ENCODE measurements around the gene BRSK2.

Gene BRSK2

DNA sequence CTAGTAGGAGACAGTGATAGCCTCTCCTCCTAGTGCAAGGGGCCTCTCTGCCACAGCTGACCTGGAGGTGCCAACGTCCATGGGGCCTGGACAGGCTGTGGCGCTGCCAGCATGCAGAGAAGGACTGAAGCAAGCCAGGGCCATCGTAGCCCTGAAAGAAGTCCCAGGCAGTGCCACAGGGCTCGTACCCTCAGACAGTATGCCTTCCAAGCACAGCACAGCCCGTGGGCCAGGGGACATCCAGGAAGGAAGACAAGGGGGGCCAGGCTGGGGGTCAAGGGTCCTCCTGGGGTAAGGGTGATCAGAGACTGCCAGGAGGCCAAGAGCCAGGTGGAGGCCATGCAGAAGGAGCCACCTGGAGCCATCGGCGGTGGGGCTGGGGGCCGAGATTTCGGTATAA lies 117.2 kb downstream of the BRSK2 start:
- TF ChIP-seq CEBPB (IDR thresholded peaks at IDR 0.05) (no peak), CREB1 (IDR thresholded peaks at IDR 0.05; ENCODE audit: low read depth) (no peak), EGR1 (IDR thresholded peaks at IDR 0.05) (no peak), TAF1 (IDR thresholded peaks at IDR 0.05; ENCODE audit: low read depth) (no peak), NFIC (IDR thresholded peaks at IDR 0.05) (no peak), TEAD4 (IDR thresholded peaks at IDR 0.05) (no peak), RAD21 (IDR thresholded peaks at IDR 0.05; ENCODE audit: low read depth) (no peak), EP300 (IDR thresholded peaks at IDR 0.05; ENCODE audit: borderline replicate concordance) (no peak), YY1 (IDR thresholded peaks at IDR 0.05; ENCODE audit: low read depth) (no peak), ZBTB7A (IDR thresholded peaks at IDR 0.05; ENCODE audit: low read depth) (no peak), TCF12 (IDR thresholded peaks at IDR 0.05; ENCODE audit: low read depth) (no peak), FOXM1 (IDR thresholded peaks at IDR 0.05; ENCODE audit: borderline replicate concordance, low read depth) (no peak)
- TF ChIP-seq, protein P1, sequence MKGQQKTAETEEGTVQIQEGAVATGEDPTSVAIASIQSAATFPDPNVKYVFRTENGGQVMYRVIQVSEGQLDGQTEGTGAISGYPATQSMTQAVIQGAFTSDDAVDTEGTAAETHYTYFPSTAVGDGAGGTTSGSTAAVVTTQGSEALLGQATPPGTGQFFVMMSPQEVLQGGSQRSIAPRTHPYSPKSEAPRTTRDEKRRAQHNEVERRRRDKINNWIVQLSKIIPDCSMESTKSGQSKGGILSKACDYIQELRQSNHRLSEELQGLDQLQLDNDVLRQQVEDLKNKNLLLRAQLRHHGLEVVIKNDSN (IDR thresholded peaks at IDR 0.05): no peak
- TF ChIP-seq, protein P2, sequence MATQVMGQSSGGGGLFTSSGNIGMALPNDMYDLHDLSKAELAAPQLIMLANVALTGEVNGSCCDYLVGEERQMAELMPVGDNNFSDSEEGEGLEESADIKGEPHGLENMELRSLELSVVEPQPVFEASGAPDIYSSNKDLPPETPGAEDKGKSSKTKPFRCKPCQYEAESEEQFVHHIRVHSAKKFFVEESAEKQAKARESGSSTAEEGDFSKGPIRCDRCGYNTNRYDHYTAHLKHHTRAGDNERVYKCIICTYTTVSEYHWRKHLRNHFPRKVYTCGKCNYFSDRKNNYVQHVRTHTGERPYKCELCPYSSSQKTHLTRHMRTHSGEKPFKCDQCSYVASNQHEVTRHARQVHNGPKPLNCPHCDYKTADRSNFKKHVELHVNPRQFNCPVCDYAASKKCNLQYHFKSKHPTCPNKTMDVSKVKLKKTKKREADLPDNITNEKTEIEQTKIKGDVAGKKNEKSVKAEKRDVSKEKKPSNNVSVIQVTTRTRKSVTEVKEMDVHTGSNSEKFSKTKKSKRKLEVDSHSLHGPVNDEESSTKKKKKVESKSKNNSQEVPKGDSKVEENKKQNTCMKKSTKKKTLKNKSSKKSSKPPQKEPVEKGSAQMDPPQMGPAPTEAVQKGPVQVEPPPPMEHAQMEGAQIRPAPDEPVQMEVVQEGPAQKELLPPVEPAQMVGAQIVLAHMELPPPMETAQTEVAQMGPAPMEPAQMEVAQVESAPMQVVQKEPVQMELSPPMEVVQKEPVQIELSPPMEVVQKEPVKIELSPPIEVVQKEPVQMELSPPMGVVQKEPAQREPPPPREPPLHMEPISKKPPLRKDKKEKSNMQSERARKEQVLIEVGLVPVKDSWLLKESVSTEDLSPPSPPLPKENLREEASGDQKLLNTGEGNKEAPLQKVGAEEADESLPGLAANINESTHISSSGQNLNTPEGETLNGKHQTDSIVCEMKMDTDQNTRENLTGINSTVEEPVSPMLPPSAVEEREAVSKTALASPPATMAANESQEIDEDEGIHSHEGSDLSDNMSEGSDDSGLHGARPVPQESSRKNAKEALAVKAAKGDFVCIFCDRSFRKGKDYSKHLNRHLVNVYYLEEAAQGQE (IDR thresholded peaks at IDR 0.05; ENCODE audit: low read depth): no peak
- TF ChIP-seq, protein P3, sequence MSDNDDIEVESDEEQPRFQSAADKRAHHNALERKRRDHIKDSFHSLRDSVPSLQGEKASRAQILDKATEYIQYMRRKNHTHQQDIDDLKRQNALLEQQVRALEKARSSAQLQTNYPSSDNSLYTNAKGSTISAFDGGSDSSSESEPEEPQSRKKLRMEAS (IDR thresholded peaks at IDR 0.05): no peak

DNA sequence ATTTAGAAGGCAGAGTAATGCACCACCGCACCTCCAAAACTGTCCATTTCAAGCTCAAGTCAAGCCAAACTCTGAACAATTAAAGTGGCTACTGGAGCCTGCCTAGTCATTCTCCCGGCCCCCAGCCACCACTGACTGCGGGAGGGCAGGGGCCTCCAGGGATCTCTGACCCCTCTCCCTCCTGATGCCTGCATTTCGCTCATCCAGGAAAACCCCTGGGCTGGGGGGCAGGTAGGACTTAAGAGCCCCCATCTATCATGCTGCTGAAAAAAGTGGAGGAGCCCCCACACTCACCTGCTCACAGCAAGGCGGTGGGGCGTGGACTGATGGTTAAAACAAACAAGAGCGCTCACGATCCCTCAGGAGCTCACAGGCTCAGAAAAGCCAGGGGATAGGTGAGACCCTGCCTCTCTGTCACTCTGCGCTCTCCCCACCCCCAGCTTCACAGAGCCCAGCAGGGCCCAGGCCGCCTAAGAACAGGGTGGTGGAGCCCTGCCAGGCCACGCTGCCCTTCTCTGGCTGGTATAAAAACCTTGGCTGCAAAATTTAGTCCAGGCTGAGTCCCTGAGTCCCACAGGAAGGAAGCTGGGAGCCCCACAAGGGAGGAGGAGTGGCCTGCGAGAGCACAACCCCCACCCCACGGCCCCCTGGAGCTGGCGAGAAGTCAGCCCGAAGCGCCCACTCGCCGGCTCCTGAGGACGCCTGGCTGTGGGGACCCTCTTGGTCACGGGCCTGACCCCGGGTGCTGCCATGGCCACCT lies 117.8 kb downstream of the BRSK2 start:
- TF ChIP-seq EGR1 (IDR thresholded peaks at IDR 0.05) (no peak), EP300 (IDR thresholded peaks at IDR 0.05; ENCODE audit: borderline replicate concordance) (no peak), TAF1 (IDR thresholded peaks at IDR 0.05; ENCODE audit: low read depth) (no peak), YY1 (IDR thresholded peaks at IDR 0.05; ENCODE audit: low read depth) (no peak), NFIC (IDR thresholded peaks at IDR 0.05) (no peak), CEBPB (IDR thresholded peaks at IDR 0.05) (no peak), ZBTB7A (IDR thresholded peaks at IDR 0.05; ENCODE audit: low read depth) (no peak), RAD21 (IDR thresholded peaks at IDR 0.05; ENCODE audit: low read depth) (no peak), FOXM1 (IDR thresholded peaks at IDR 0.05; ENCODE audit: borderline replicate concordance, low read depth) (no peak), CREB1 (IDR thresholded peaks at IDR 0.05; ENCODE audit: low read depth) (no peak)
- TF ChIP-seq, protein P2 (IDR thresholded peaks at IDR 0.05; ENCODE audit: low read depth): no peak

DNA sequence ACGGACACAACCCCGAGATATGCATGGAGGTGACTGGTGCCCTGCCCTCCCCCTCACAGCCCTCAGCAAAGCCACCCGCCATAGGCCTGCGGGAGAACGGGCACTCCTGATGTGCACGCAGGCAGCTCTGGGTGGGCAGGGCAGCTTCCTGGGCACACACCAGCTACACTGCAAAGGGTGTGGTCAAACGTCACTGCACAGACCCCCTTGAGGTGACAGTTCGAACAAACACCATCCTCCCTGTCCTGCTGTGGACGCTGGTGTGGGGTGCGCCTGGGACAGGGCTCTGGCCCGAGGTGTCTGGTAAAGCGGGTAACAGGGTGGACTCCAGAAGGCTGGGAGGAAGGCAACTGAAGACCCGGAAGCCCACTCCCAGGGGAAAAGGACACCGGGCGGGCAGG lies 118.8 kb downstream of the BRSK2 start:
- TF ChIP-seq, protein P1 (IDR thresholded peaks at IDR 0.05): no peak
- TF ChIP-seq ZBTB7A (IDR thresholded peaks at IDR 0.05; ENCODE audit: low read depth) (no peak), FOXM1 (IDR thresholded peaks at IDR 0.05; ENCODE audit: borderline replicate concordance, low read depth) (no peak), TCF12 (IDR thresholded peaks at IDR 0.05; ENCODE audit: low read depth) (no peak), CEBPB (IDR thresholded peaks at IDR 0.05) (no peak), TAF1 (IDR thresholded peaks at IDR 0.05; ENCODE audit: low read depth) (no peak), NFIC (IDR thresholded peaks at IDR 0.05) (no peak), TEAD4 (IDR thresholded peaks at IDR 0.05) (no peak), YY1 (IDR thresholded peaks at IDR 0.05; ENCODE audit: low read depth) (no peak), EP300 (IDR thresholded peaks at IDR 0.05; ENCODE audit: borderline replicate concordance) (no peak), RAD21 (IDR thresholded peaks at IDR 0.05; ENCODE audit: low read depth) (no peak), CREB1 (IDR thresholded peaks at IDR 0.05; ENCODE audit: low read depth) (no peak), EGR1 (IDR thresholded peaks at IDR 0.05) (no peak)
- TF ChIP-seq, protein P2 (IDR thresholded peaks at IDR 0.05; ENCODE audit: low read depth): no peak
- TF ChIP-seq, protein P3 (IDR thresholded peaks at IDR 0.05): no peak

DNA sequence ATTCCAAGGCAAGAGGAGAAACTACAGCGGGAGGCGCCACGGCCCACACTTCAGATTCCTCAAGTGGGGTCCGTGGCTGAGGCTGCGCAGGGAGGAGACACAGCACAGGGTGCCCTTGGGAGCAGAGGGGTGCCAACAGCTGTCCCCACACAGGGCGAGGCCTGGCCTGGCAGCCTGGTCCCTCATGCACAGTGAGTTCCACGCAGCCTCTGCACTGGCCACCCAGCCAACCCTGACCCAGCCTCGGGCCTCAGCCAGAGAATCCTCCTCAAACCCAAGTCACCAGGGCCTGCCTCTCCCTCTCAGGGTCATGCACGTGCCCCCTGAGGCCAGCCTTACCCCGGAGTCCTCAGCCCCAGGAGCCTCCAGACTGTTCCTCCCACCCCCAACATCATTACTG lies 119.3 kb downstream of the BRSK2 start:
- TF ChIP-seq EGR1 (IDR thresholded peaks at IDR 0.05): no peak
- TF ChIP-seq CREB1 (IDR thresholded peaks at IDR 0.05; ENCODE audit: low read depth): no peak
- TF ChIP-seq, protein P3 (IDR thresholded peaks at IDR 0.05): no peak
